ENCODE measurements around the gene C11orf24.
A peak's percentile ranks its signal among the peaks of the same experiment; 100 is the strongest.

The C11orf24 gene

GRCh38 chr11:68214173-68215086 is 57.3 kb downstream of the C11orf24 start:
- Histone ChIP-seq H3K27me3 (ENCODE audit: control insufficient read depth, insufficient read depth, low read length) (no peaks in the 10 kb centered on the region), H3K4me1 (ENCODE audit: control insufficient read depth, insufficient read depth, low read length) (no peaks in the 10 kb centered on the region), H3K4me3 (ENCODE audit: low read length) (peak overlapping the region; percentile 71), H3K27ac (ENCODE audit: low read length) (no peak overlapping the region), H3K36me3 (ENCODE audit: control insufficient read depth, insufficient read depth, low read length) (no peaks in the 10 kb centered on the region), H3K9me3 (ENCODE audit: control insufficient read depth, insufficient read depth, low read length) (no peaks in the 10 kb centered on the region)
- no CpG with 5 or more reads among the region's 58 CpGs for WGBS (ENCODE audit: insufficient coverage, insufficient read length)
- no peak for DNase-seq (ENCODE audit: low read depth, low spot score)

- Histone ChIP-seq H3K27ac (ENCODE audit: low read length) (no peak overlapping the region), H3K4me1 (ENCODE audit: control insufficient read depth, insufficient read depth, low read length) (no peaks in the 10 kb centered on the region), H3K4me3 (ENCODE audit: low read length) (peak overlapping the region; percentile 71; the same call in 1 of the 2 replicates), H3K36me3 (ENCODE audit: control insufficient read depth, insufficient read depth, low read length) (no peaks in the 10 kb centered on the region), H3K9me3 (ENCODE audit: control insufficient read depth, insufficient read depth, low read length) (no peaks in the 10 kb centered on the region), H3K27me3 (ENCODE audit: control insufficient read depth, insufficient read depth, low read length) (no peaks in the 10 kb centered on the region)
- no peak for DNase-seq (ENCODE audit: low read depth, low spot score)
- no CpG with 5 or more reads among the region's 90 CpGs for WGBS (ENCODE audit: insufficient coverage, insufficient read length)
These were observed 58.1 kb downstream of the C11orf24 start for GRCh38 chr11:68213555-68214172.

- no CpG with 5 or more reads among the region's 60 CpGs for WGBS (ENCODE audit: insufficient coverage, insufficient read length)
- DNase-seq (ENCODE audit: low read depth, low spot score): no peak
- no peaks in the 10 kb centered on the region for H3K9me3 ChIP-seq (ENCODE audit: control insufficient read depth, insufficient read depth, low read length)
- H3K27me3 ChIP-seq (ENCODE audit: control insufficient read depth, insufficient read depth, low read length): no peaks in the 10 kb centered on the region
- no peaks in the 10 kb centered on the region for H3K36me3 ChIP-seq (ENCODE audit: control insufficient read depth, insufficient read depth, low read length)
- H3K4me1 ChIP-seq (ENCODE audit: control insufficient read depth, insufficient read depth, low read length): no peaks in the 10 kb centered on the region
- H3K4me3 ChIP-seq (ENCODE audit: low read length): peak within 1 kb of the TSS; percentile 71
- no peak within 1 kb of the TSS for H3K27ac ChIP-seq (ENCODE audit: low read length)
These were observed 58.6 kb downstream of the C11orf24 start, which contains the start of gene KMT5B for GRCh38 chr11:68213135-68213515. Gene KMT5B (minus strand): TSS chr11:68213296. CDS start chr11:68190076, 23,220 bp downstream.

- H3K4me1 ChIP-seq (ENCODE audit: control insufficient read depth, insufficient read depth, low read length): no peaks in the 10 kb centered on the region
- no peaks in the 10 kb centered on the region for H3K9me3 ChIP-seq (ENCODE audit: control insufficient read depth, insufficient read depth, low read length)
- H3K27me3 ChIP-seq (ENCODE audit: control insufficient read depth, insufficient read depth, low read length): no peaks in the 10 kb centered on the region
- no peak overlapping the region for H3K27ac ChIP-seq (ENCODE audit: low read length)
- WGBS (ENCODE audit: insufficient coverage, insufficient read length): no CpG with 5 or more reads among the region's 80 CpGs
- no peaks in the 10 kb centered on the region for H3K36me3 ChIP-seq (ENCODE audit: control insufficient read depth, insufficient read depth, low read length)
- peak overlapping the region; percentile 71 for H3K4me3 ChIP-seq (ENCODE audit: low read length)
- no peak for DNase-seq (ENCODE audit: low read depth, low spot score)
These were observed 59.2 kb downstream of the C11orf24 start for GRCh38 chr11:68212421-68213134.

- Histone ChIP-seq H3K9me3 (ENCODE audit: control insufficient read depth, insufficient read depth, low read length) (no peaks in the 10 kb centered on the region), H3K36me3 (ENCODE audit: control insufficient read depth, insufficient read depth, low read length) (no peaks in the 10 kb centered on the region), H3K4me1 (ENCODE audit: control insufficient read depth, insufficient read depth, low read length) (no peaks in the 10 kb centered on the region), H3K27me3 (ENCODE audit: control insufficient read depth, insufficient read depth, low read length) (no peaks in the 10 kb centered on the region), H3K4me3 (ENCODE audit: low read length) (no peak overlapping the region), H3K27ac (ENCODE audit: low read length) (no peak overlapping the region)
- WGBS (ENCODE audit: insufficient coverage, insufficient read length): no CpG with 5 or more reads among the region's 14 CpGs
- DNase-seq (ENCODE audit: low read depth, low spot score): no peak
These were observed 60.2 kb downstream of the C11orf24 start for GRCh38 chr11:68211546-68211945.
